OCI-LY3 (cell line): ENCODE data around the gene TTYH3.

Experiments
- H2AFZ ChIP-seq: fragments of 200-600, 300-600 bp; shearing (Covaris generic); 2 replicates; pipeline ENCODE4 v1.6.0; 2014; ENCODE audit warnings: antibody characterized with exemption, low read depth, low read length
- H3K27ac ChIP-seq: fragments of 200-600, 300-600 bp; sonication (generic); 2 replicates; pipeline ENCODE4 v1.5.1; 2014; ENCODE audit warnings: mild to moderate bottlenecking, low read length, moderate library complexity, mixed read lengths
- H3K27me3 ChIP-seq: fragments of 200-600, 300-600 bp; sonication (generic); 2 replicates; pipeline ENCODE4 v1.6.1; 2014; ENCODE audit warnings: low read depth, low read length, mixed read lengths
- H3K36me3 ChIP-seq: fragments of 200-600, 300-600 bp; sonication (generic); replicated peaks from 2 replicates; pipeline ENCODE3; 2014; ENCODE audit warnings: low read depth, low read length, mixed read lengths
- H3K4me1 ChIP-seq: fragments of 300-600, 200-600 bp; sonication (generic); 2 replicates; pipeline ENCODE4 v1.6.1; 2014; ENCODE audit warnings: low read length, mixed read lengths
- H3K4me2 ChIP-seq: fragments of 200-600, 300-600 bp; sonication (generic); 2 replicates; pipeline ENCODE4 v1.6.1; 2014; ENCODE audit warnings: low read length, mixed read lengths
- H3K4me3 ChIP-seq: fragments of 300-600, 200-600 bp; sonication (generic); 2 replicates; pipeline ENCODE4 v1.5.1; 2014; ENCODE audit warnings: antibody characterized with exemption, mild to moderate bottlenecking, low read length, moderate library complexity
- H3K79me2 ChIP-seq: fragments of 300-600, 200-600 bp; shearing (Covaris generic); 2 replicates; pipeline ENCODE4 v1.6.1; 2014; ENCODE audit warnings: mild to moderate bottlenecking, low read length, mixed read lengths
- H3K9ac ChIP-seq: fragments of 300-600, 200-600 bp; shearing (Covaris generic); 2 replicates; pipeline ENCODE4 v1.6.0; 2014; ENCODE audit warnings: mild to moderate bottlenecking, low read length, moderate library complexity
- H3K9me3 ChIP-seq: fragments of 200-600, 300-600 bp; shearing (Covaris generic); 2 replicates; pipeline ENCODE4 v1.6.1; 2014; ENCODE audit warnings: low read length, mixed read lengths; ENCODE audit not compliant: insufficient read depth
- H4K20me1 ChIP-seq: fragments of 200-600, 300-600 bp; sonication (generic); 2 replicates; pipeline ENCODE4 v1.6.1; 2016; ENCODE audit warnings: low read length, mixed read lengths; ENCODE audit not compliant: insufficient read depth
- CTCF ChIP-seq: fragments of 200-600, 300-600 bp; sonication (generic); IDR thresholded peaks from 2 replicates; pipeline ENCODE4 v1.5.1; 2014; ENCODE audit warnings: antibody characterized with exemption, low read length, low read depth
- EZH2phosphoT487 ChIP-seq: fragments of 200-600 bp; shearing (Covaris generic); IDR thresholded peaks from 2 replicates; pipeline ENCODE4 v1.6.1; 2018; ENCODE audit warnings: antibody characterized with exemption, mixed run types, low read depth

Gene TTYH3

DNA sequence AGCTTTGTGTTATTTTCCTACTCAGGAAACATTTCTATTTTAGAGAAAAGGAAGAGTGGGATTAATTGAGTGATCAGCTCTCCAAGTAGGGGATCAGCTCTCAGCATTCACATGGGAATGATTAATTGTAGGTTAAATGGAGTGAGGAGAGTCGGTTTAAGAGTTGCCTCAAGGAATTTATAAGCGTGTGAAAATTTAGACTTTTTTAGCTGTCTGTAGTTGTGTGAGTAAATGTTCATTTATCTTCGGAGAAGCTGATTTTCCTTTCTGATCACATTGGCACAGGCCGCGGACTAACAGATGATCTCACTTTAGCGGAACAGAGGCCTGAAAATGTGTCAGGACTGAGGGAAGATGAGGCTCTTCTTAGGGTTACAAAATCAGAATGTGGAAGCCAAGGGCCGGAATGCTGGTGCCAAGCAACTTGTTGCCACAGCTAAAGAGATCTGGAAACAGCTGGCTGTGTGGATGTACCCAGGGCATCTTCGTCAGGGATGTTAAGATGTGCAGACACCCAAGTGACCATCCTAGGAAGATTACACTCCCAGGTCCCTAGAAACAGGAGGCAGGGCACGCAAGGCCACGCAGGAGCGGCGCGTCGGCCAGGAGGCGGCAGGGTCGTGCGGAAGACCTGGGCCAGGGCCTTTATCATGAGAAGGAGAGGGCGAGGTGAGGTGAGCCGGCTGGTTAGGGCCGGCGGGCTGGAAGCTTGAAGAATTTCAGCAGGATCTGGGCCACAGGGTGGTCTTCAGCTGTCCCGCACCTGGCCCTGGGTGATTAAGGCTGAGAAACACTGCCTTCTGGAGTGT, 35.1 kb upstream of the TTYH3 start:
- no peak overlapping the region for H3K4me3 ChIP-seq
- no peaks in the 10 kb centered on the region for H3K9me3 ChIP-seq
- no peak overlapping the region for H3K4me2 ChIP-seq
- H2AFZ ChIP-seq, result no peak overlapping the region
- no peaks in the 10 kb centered on the region for H3K4me1 ChIP-seq
- H3K27ac ChIP-seq, result no peak overlapping the region
- H3K27me3 ChIP-seq, result no peaks in the 10 kb centered on the region
- no peaks in the 10 kb centered on the region for H4K20me1 ChIP-seq
- no peaks in the 10 kb centered on the region for H3K79me2 ChIP-seq
- TF ChIP-seq EZH2phosphoT487, result no peak
- TF ChIP-seq CTCF, result no peak
- H3K9ac ChIP-seq, result no peak overlapping the region
- H3K36me3 ChIP-seq, result peaks cover 17% of the 10 kb centered on the region

- no peak for TF ChIP-seq CTCF
- no peak for TF ChIP-seq EZH2phosphoT487
- Histone ChIP-seq H3K4me1 (no peaks in the 10 kb centered on the region), H3K79me2 (no peaks in the 10 kb centered on the region), H3K27ac (no peak overlapping the region), H3K9me3 (no peaks in the 10 kb centered on the region), H2AFZ (no peak overlapping the region), H4K20me1 (no peaks in the 10 kb centered on the region), H3K4me3 (no peak overlapping the region), H3K36me3 (peaks cover 19% of the 10 kb centered on the region), H3K4me2 (no peak overlapping the region), H3K9ac (no peak overlapping the region), H3K27me3 (no peaks in the 10 kb centered on the region)
These were observed 34.5 kb upstream of the TTYH3 start for GRCh38 chr7:2597273-2597640.

- H3K4me3 ChIP-seq, result no peak overlapping the region
- H3K4me1 ChIP-seq, result no peaks in the 10 kb centered on the region
- H3K4me2 ChIP-seq, result no peak overlapping the region
- no peak overlapping the region for H3K9ac ChIP-seq
- no peaks in the 10 kb centered on the region for H3K9me3 ChIP-seq
- no peak for TF ChIP-seq CTCF
- TF ChIP-seq EZH2phosphoT487, result no peak
- no peak overlapping the region for H2AFZ ChIP-seq
- H3K36me3 ChIP-seq, result peaks cover 16% of the 10 kb centered on the region
- H3K27ac ChIP-seq, result no peak overlapping the region
- no peaks in the 10 kb centered on the region for H3K79me2 ChIP-seq
- H4K20me1 ChIP-seq, result no peaks in the 10 kb centered on the region
- H3K27me3 ChIP-seq, result no peaks in the 10 kb centered on the region
These were observed 33.5 kb upstream of the TTYH3 start for GRCh38 chr7:2598154-2598823.

GRCh38 chr7:2601065-2601464, 30.7 kb upstream of the TTYH3 start:
- TF ChIP-seq CTCF (no peak), EZH2phosphoT487 (no peak)
- H2AFZ ChIP-seq, result no peak overlapping the region
- H3K9ac ChIP-seq, result no peak overlapping the region

More at GRCh38 chr7:2601065-2601464, 30.7 kb upstream of the TTYH3 start:
- Histone ChIP-seq H4K20me1 (no peaks in the 10 kb centered on the region), H3K9me3 (no peaks in the 10 kb centered on the region), H3K4me1 (no peaks in the 10 kb centered on the region), H3K79me2 (no peaks in the 10 kb centered on the region), H3K4me3 (no peak overlapping the region), H3K4me2 (no peak overlapping the region), H3K27me3 (no peaks in the 10 kb centered on the region), H3K36me3 (peaks cover 14% of the 10 kb centered on the region), H3K27ac (no peak overlapping the region)
